GM21786 (cell line): ENCODE measurements around the gene KIAA0825.

Experiments used
- ATAC-seq: cut with Tn5 transposase; IDR thresholded peaks from one replicate; pipeline ENCODE4 v1.9.1; 2021; ENCODE audit not compliant: unreplicated experiment

The KIAA0825 gene

GRCh38 chr5:94250985-94251384 lies 367.4 kb downstream of the KIAA0825 start:
- ATAC-seq, result no peak

DNA sequence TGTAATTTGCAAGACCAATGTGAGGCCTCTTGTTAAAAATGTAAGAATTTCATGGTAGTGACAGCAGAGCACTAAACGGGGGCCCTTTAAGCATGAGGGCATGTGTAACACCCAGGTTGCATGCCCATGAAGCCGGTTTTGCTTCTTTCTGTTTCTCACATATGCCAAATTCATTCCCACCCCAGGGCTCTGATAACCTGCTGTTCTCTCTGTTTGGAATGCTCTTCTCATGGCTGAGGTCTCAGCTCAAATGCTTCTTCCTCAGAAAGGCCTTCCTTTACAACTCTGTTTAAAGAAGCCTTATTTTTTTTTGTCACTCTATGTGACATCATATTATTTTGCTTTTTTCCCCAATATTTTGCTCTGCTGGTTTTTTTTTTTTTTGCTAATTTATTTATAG lies 369.0 kb downstream of the KIAA0825 start:
- no peak for ATAC-seq

GRCh38 chr5:94248175-94248875 lies 370.1 kb downstream of the KIAA0825 start:
- ATAC-seq, result no peak

GRCh38 chr5:94245608-94246007 lies 372.8 kb downstream of the KIAA0825 start:
- no peak for ATAC-seq

- ATAC-seq, result no peak
Measured at GRCh38 chr5:94244921-94245320, 373.5 kb downstream of the KIAA0825 start.

DNA sequence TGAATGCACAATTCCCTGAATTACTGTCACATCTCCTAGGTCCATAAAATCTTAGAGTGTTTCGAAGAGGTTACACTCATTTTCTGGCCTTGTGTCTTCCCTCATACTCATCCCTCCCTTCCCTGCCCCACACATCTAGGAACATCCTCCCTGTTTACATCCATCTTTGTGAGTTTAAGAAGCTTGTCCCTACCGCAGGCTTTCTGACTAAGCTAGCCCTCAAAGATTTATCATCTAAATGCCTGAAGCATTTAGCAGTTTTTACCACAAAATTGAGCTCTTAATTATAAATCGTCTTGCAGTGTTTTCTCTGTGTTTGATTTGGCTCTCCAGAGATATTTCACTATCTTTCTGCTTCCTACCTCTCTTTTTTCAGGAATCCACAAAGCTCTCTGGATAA lies 374.8 kb downstream of the KIAA0825 start:
- no peak for ATAC-seq

DNA sequence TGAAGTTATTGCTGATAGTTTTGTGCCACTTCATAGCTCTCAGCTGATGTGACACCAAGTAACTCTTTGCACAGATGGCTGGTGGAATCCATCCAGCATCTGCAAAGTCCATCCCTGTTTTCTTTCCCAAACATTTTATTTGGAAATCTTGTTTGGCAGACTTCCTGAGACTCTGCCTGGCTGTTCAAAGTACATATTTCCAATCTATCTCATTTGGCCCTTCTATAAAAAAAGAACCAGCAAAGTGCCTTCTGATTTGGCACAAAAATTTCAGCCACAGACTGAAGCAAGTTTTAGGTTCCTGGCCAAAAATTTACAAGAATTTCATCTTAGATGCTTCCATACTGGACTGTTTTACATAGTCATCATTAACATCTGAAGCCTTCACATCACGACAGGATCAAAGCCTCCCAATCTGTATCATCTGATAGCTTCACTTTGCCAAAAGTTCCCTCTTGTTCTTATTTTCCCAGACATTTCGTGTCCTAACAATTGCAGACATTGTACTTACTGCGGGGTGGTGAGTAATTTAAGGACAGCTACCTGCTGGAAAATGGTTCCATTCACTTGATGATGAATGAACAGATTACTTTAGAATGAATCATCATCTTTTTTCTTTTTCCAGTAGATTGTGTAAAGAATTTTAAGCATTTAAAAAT lies 377.3 kb downstream of the KIAA0825 start:
- no peak for ATAC-seq

DNA sequence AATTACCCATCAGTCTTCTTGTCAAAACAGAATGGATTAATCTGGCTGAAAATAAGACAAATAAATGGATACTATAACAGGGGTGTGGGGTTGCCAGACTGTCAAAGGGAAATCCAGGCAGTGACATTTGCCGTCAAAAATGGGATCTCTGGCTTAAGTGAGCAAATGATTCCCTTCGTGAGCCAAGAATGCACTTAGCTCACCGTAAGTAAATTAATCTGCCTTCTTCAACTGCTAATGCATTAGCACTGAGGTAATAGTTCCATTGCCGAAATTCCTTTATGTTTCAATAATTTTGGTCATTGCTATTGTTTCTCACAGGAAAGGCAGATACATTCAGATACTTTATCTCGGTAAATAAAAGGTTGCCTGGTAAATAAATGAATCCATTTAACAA lies 377.8 kb downstream of the KIAA0825 start:
- ATAC-seq, result no peak

DNA sequence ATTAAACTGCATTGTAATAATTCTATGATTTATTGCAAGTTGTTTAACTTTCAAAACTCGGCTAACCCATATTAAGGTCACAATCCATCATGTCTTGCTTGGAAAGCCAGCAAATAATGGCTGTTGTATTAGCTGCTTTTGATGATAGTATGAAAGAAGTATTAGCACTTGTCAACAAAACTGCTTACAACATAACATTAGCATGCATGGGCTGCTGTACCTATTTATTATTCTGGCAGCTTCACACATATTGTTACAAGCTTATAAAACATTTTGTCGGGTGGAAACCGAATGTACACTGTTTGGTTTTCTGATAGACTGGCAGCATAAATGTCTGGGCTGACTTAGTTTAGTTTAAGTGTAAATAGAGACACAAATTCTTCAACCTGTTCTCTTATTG lies 378.3 kb downstream of the KIAA0825 start:
- ATAC-seq, result no peak

DNA sequence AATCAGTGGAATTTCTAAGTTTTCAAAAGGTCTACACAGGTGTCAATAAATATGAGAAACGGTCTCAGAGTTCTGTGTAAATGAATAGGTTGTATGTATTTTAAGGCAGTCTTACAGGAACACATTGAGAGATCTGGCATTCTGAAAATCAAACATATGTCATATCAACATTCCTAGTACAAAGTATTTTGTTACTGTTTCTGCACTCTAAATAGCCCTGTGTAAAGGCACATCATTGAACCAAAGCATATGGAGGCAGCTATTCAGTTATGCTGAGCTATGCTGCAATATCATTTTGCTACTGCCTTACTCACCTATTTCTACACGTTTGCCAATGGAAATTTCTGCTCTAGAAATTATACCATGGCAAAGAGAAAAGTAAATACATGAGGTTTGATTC lies 379.1 kb downstream of the KIAA0825 start:
- no peak for ATAC-seq

DNA sequence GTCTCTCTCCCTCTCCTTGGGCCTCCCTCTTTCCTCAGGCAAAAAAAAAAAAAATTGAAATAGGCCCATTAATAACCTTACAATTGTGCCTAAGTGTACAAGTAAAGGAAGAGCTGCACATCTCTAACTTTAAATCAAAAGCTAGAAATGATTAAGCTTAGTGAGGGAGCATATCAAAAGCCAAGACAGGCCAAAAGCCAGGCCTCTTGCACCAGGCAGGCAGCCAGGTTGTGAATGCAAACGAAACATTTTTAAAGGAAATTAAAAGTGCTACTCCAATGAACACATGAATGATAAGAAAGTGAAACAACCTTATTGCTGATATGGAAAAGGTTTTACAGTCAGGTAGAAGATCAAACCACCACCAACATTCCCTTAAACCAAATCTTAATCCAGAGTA lies 383.4 kb downstream of the KIAA0825 start:
- ATAC-seq, result no peak

DNA sequence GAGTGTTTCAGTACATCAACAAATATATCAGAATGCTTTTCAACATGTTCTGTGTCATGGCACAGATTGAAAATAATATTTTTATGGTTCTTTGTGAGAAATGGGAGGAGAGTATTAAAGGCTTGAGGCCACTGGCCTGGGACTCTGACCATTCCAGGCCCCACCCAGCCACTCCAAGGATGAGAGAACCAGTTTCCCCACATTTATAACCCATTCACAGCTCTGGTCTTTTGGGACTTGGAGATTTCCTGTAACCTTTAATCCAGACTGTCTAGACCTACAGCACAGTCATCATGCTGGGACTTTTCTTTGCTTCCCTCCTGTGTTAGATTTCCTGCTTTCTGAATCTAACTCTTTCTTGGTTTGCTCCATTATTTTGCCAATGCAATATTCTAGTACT lies 389.6 kb downstream of the KIAA0825 start:
- ATAC-seq, result no peak

DNA sequence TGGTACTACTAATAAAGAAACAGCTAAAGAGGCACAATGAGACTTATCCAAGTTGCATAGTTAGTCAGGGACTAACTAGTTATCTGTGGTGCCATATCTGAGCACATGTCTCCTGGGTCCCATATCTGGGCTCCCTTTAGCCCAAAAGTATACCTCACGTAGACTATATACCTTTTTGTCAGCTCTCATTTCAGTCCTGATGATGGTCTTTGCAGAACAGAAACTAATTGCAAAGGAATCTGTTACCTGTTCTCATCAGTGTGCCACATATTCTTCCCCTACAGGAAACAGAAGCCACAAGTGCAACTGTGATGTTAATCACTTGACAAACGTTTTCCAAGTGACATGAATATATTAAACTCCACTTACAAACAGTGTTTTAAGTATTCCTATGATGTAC lies 395.2 kb downstream of the KIAA0825 start:
- no peak for ATAC-seq

DNA sequence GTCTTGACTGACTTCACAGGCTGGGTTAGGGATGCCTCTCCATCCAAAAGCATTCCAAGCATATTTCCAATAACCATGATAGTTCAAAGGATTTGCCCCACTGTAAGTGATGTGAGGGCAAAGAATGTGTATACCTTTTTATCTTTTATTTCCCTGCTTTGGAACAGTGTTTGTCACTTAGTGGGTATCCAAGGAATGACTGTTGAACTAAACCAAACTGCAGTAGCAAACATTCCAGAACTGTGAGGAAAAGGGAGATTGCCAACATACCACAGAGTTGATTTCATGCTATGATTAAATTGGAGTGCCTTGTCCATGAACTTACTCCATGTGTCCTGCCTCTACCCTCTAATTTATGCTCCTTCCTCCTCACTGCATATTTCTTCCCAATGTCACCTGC lies 400.0 kb downstream of the KIAA0825 start:
- no peak for ATAC-seq

GRCh38 chr5:94217745-94218144 lies 400.7 kb downstream of the KIAA0825 start:
- ATAC-seq, result no peak

GRCh38 chr5:94217216-94217615 lies 401.2 kb downstream of the KIAA0825 start:
- no peak for ATAC-seq

DNA sequence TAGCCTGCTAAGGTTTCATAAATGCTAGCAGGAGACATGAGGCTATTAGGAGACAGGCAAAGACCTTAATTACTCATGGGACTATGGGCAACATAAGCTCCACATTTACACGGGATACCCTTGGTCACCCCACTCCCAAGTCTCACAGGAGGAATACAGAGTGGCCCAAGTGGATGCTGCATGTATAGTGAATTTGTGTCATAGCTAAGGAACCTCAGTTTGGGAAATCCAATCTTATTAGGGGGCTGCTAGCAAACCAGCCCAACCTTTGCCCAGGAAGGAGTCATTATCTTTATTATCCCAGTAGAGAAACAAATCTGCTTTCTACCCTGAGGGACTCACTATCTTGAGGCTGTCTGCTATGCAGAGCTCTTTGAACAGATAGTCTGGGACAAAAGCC lies 405.9 kb downstream of the KIAA0825 start:
- no peak for ATAC-seq

- no peak for ATAC-seq
Measured at GRCh38 chr5:94209774-94210355, 408.5 kb downstream of the KIAA0825 start.

DNA sequence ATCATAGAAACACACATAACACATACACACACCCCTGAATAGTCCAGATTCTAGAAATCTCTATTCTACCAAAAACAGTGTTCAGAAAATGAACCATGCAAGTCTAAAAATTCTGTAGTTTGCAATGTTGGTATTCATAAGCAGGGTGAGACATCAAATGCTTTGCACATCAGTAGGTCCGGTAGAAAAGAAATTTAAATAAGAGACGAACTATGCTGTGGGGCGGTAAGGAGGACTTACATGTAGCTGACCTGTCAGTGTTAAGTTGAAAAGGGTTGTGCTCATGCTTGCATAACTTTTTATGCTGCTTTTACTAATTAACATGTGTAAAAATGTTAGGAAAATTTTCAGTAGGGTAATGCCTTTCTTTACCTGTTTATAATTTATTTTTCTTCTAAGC lies 409.1 kb downstream of the KIAA0825 start:
- no peak for ATAC-seq

- ATAC-seq, result no peak
Measured at GRCh38 chr5:94199566-94199965, 418.8 kb downstream of the KIAA0825 start.

- ATAC-seq, result no peak
Measured at GRCh38 chr5:94197970-94198369, 420.4 kb downstream of the KIAA0825 start.

GRCh38 chr5:94196953-94197352 lies 421.5 kb downstream of the KIAA0825 start:
- no peak for ATAC-seq
